HFF-Myc (cell line): ENCODE results near the gene NFE2L3.
"Not testable (repeated sequence)": the region's sequence is repeated elsewhere in the genome, so short reads cannot be mapped to it uniquely, and the experiment has no call there.

ENCODE experiments used
- DNase-seq: peaks from one replicate; pipeline ENCODE4 v3.0.0-alpha.2; 2011; ENCODE audit warnings: low read depth; ENCODE audit errors: extremely low read depth
- H3K4me3 ChIP-seq: replicated peaks from 2 replicates; pipeline ENCODE4 v1.5.1; 2011; ENCODE audit warnings: low read depth, mild to moderate bottlenecking, control low read depth, low read length
- TF ChIP-seq, protein P1 (sequence below): IDR thresholded peaks from 2 replicates; pipeline ENCODE4 v1.5.1; 2012; ENCODE audit warnings: mild to moderate bottlenecking, low read depth, low read length, control low read depth; ENCODE audit errors: missing control alignments

The NFE2L3 gene

DNA sequence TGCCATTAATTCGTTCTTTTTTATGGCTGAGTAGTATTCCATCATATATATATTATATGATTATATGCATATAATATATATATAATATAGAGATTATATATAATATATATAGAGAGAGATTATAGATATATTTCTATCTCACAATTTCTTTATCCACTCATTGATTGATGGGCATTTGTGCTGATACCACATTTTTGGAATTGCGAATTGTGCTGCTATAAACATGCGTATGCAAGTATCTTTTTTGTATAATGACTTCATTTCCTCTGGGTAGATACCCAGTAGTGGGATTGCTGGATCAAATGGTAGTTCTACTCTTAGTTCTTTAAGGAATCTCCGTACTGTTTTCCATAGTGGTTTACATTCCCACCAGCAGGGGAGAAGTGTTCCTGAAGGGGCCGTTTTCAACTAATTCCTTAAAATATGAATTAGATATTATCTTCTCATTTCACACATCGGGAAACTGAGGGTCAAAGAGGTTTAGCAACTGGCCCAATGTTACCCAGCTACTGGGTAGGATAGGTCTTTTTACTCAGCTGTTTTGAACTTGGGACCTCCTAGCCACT lies 16.5 kb downstream of the NFE2L3 start:
- H3K4me3 ChIP-seq, result no peak overlapping the region
- TF ChIP-seq, protein P1, sequence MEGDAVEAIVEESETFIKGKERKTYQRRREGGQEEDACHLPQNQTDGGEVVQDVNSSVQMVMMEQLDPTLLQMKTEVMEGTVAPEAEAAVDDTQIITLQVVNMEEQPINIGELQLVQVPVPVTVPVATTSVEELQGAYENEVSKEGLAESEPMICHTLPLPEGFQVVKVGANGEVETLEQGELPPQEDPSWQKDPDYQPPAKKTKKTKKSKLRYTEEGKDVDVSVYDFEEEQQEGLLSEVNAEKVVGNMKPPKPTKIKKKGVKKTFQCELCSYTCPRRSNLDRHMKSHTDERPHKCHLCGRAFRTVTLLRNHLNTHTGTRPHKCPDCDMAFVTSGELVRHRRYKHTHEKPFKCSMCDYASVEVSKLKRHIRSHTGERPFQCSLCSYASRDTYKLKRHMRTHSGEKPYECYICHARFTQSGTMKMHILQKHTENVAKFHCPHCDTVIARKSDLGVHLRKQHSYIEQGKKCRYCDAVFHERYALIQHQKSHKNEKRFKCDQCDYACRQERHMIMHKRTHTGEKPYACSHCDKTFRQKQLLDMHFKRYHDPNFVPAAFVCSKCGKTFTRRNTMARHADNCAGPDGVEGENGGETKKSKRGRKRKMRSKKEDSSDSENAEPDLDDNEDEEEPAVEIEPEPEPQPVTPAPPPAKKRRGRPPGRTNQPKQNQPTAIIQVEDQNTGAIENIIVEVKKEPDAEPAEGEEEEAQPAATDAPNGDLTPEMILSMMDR, result no peak
- no peak for DNase-seq

DNA sequence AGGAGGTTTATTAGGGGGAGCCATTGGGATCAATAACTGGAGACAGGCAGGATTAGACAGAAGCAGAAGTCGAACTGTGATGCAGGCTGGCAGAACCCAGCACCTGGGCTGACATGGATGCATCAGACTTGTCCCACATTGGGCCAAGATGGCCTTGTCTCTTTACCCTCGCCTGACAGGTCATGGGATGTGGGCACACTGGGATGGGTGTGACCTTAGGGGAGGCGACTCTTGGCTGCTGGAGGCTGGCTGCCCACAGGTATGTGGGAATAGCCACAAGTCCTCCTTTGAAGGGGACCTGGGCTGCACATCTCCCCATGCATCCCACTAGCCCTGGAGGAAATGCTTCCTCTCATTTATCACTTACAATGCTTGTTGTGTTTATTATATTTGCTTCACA lies 17.3 kb downstream of the NFE2L3 start:
- TF ChIP-seq, protein P1, result no peak
- no peak overlapping the region for H3K4me3 ChIP-seq
- DNase-seq, result no peak

DNA sequence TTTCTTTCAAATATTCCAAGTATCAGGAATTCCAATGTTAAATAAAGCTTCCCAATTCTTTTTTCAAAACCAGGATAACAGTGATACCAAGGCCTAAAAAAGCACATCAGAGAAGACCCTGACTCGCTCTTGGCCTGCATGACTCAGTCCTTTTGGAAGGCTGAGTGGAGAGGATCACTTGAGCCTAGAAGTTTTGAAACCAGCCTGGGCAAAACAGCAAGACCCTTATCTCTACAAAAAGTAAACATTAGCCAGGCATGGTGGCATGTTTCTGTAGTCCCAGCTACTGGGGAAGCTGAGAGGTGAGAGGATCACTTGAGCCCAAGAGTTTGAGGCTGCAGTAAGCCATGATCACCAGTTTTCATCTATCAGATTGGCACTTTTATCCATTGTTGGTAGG lies 18.7 kb downstream of the NFE2L3 start:
- no peak for DNase-seq

DNA sequence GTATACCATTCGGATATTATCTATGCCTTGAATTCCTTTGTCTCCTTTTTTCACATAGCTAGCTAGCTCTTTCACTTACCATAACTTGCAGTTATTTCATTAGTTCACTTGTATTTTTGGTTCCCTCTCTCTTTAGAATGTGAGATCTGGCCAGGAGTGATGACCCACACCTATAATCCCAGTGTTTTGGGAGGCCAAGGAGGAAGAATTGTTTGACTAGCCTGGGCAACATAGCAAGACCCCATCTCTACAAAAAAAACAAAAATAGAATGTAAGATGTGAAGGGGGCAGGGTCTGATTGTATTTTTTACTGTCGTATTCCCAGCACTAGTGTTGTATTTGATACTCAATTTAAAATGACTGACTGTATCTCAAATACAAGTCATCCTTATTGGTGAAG lies 19.6 kb downstream of the NFE2L3 start:
- TF ChIP-seq, protein P1, result no peak
- no peak for DNase-seq
- no peak overlapping the region for H3K4me3 ChIP-seq

More for the DNA sequence above, 18.7 kb downstream of the NFE2L3 start:
- TF ChIP-seq, protein P1, result no peak
- no peak overlapping the region for H3K4me3 ChIP-seq

DNA sequence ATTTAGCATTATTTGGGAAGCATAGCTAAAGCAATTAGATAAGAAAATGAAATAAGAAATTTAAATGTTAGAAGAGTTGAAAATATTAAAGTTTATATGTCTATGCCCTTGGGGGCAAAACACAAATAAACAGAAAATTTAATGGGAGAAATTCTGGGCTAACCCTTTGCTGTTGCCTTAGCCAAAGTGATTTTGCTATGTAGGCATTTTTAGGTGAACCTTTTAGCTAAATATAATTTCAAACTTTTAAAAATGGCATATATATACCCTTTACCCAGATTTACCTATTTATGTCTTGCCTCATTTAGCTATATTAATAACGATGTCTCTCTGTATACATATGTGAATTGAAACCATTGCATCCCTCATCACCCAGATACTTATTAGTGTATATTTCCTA lies 20.1 kb downstream of the NFE2L3 start:
- no peak overlapping the region for H3K4me3 ChIP-seq
- DNase-seq, result no peak
- TF ChIP-seq, protein P1, result no peak

DNA sequence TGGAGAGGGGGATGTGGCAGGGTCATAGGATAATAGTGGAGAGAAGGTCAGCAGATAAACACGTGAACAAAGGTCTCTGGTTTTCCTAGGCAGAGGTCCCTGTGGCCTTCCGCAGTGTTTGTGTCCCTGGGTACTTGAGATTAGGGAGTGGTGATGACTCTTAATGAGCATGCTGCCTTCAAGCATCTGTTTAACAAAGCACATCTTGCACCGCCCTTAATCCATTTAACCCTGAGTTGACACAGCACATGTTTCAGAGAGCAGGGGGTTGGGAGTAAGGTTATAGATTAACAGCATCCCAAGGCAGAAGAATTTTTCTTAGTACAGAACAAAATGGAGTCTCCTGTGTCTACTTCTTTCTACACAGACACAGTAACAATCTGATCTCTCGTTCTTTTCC lies 23.9 kb downstream of the NFE2L3 start:
- DNase-seq, result not testable (repeated sequence)

DNA sequence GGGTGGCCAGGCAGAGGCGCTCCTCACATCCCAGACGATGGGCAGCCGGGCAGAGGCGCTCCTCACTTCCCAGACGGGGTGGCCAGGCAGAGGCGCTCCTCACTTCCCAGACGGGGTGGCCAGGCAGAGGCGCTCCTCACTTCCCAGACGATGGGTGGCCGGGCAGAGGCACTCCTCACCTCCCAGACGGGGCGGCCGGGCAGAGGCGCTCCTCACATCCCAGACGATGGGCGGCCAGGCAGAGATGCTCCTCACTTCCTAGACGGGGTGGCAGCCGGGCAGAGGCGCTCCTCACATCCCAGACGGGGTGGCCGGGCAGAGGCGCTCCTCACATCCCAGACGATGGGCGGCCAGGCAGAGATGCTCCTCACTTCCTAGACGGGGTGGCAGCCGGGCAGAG lies 24.7 kb downstream of the NFE2L3 start:
- H3K4me3 ChIP-seq, DNase-seq: not testable (repeated sequence)

More for the DNA sequence above, 23.9 kb downstream of the NFE2L3 start:
- not testable (repeated sequence) for H3K4me3 ChIP-seq

DNA sequence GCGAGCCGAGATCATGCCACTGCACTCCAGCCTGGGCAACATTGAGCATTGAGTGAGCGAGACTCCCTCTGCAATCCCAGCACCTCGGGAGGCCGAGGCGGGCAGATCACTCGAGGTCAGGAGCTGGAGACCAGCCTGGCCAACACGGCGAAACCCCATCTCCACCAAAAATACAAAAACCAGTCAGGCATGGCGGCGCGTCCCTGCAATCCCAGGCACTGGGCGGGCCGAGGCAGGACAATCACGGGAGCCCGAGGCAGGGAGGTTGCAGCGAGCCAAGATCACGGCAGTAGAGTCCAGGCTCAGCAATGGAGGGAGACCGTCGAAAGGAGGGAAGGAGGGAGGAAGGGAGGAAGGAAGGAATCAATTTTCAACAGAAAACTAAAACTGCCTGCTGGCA lies 25.3 kb downstream of the NFE2L3 start:
- H3K4me3 ChIP-seq, DNase-seq: not testable (repeated sequence)
